Measurements from ENCODE around the gene C12orf57. TPM values are rescaled to one million over a fixed set of nuclear protein-coding genes. Genes with fewer than 3 reads are reported as not detected.

The C12orf57 gene
- polyA plus RNA-seq, 1 donor (not counting 4 experiments of a cell fraction or from before 2014, with no cell fraction given), result 137 TPM

- Histone ChIP-seq H2AFZ (ENCODE audit: control insufficient read depth, low read length) (no peak overlapping the region), H3K9me3 (ENCODE audit: control insufficient read depth, low read depth, low read length) (no peaks in the 10 kb centered on the region), H3K9ac (ENCODE audit: control insufficient read depth, extremely low read depth, insufficient read depth, low read length) (peak overlapping the region; percentile 6), H3K27me3 (ENCODE audit: control insufficient read depth, extremely low read depth, insufficient read depth, low read length) (no peaks in the 10 kb centered on the region), H3K27ac (ENCODE audit: control insufficient read depth, insufficient read depth, low read length) (no peak overlapping the region), H3K36me3 (ENCODE audit: control insufficient read depth in 2 of 2, extremely low read depth in 1 of 2, insufficient read depth in 2 of 2, low read length in 2 of 2) (peaks cover 12 to 14% of the 10 kb centered on the region in 2 experiments), H3K4me2 (ENCODE audit: control insufficient read depth, extremely low read depth, insufficient read depth, low read depth, low read length) (no peak overlapping the region), H3K4me3 (ENCODE audit: control insufficient read depth in 2 of 3, extremely low read depth in 1 of 3, insufficient read depth in 2 of 3, low read depth in 1 of 3, low read length in 3 of 3) (no peak overlapping the region), H3K9me1 (ENCODE audit: control insufficient read depth, extremely low read depth, insufficient read depth, low read length) (peaks cover 3% of the 10 kb centered on the region), H4K20me1 (ENCODE audit: control insufficient read depth, extremely low read depth, insufficient read depth, low read length) (peaks cover 4% of the 10 kb centered on the region), H3K79me2 (ENCODE audit: control insufficient read depth, insufficient read depth, low read length) (peaks cover 38% of the 10 kb centered on the region), H3K4me1 (ENCODE audit: control insufficient read depth, extremely low read depth, insufficient read depth, low read length) (peaks cover 12% of the 10 kb centered on the region)
- TF ChIP-seq EZH2 (IDR thresholded peaks at IDR 0.05; ENCODE audit: low read length) (no peak), CTCF (optimal IDR thresholded peaks at IDR 0.05 in 1 of 3, IDR thresholded peaks at IDR 0.05 in 1 of 3, conservative IDR thresholded peaks at IDR 0.05 in 1 of 3; ENCODE audit: extremely low read depth in 1 of 3, insufficient read depth in 2 of 3, low read length in 3 of 3) (no peak)
- no peak for DNase-seq (ENCODE audit: low read depth, low spot score)
- no peak for FAIRE-seq
- dilution Hi-C loops (cut with MboI; ENCODE audit: extremely low pct_ligation_motif_present, low sequenced_read_pairs), result no loop called here
Measured at GRCh38 chr12:6932766-6933165, 11.1 kb upstream of the C12orf57 start.

GRCh38 chr12:6934110-6934509 is 9.7 kb upstream of the C12orf57 start:
- Histone ChIP-seq H3K9ac (ENCODE audit: control insufficient read depth, extremely low read depth, insufficient read depth, low read length) (no peak overlapping the region), H3K27ac (ENCODE audit: control insufficient read depth, insufficient read depth, low read length) (no peak overlapping the region), H4K20me1 (ENCODE audit: control insufficient read depth, extremely low read depth, insufficient read depth, low read length) (peaks cover 4% of the 10 kb centered on the region), H3K79me2 (ENCODE audit: control insufficient read depth, insufficient read depth, low read length) (peaks cover 30% of the 10 kb centered on the region), H3K4me3 (ENCODE audit: control insufficient read depth in 2 of 3, extremely low read depth in 1 of 3, insufficient read depth in 2 of 3, low read depth in 1 of 3, low read length in 3 of 3) (no peak overlapping the region), H3K27me3 (ENCODE audit: control insufficient read depth, extremely low read depth, insufficient read depth, low read length) (no peaks in the 10 kb centered on the region), H3K9me1 (ENCODE audit: control insufficient read depth, extremely low read depth, insufficient read depth, low read length) (peaks cover 3% of the 10 kb centered on the region), H3K36me3 (ENCODE audit: control insufficient read depth in 2 of 2, extremely low read depth in 1 of 2, insufficient read depth in 2 of 2, low read length in 2 of 2) (peaks cover 16 to 20% of the 10 kb centered on the region in 2 experiments), H3K9me3 (ENCODE audit: control insufficient read depth, low read depth, low read length) (no peaks in the 10 kb centered on the region), H2AFZ (ENCODE audit: control insufficient read depth, low read length) (no peak overlapping the region), H3K4me1 (ENCODE audit: control insufficient read depth, extremely low read depth, insufficient read depth, low read length) (peaks cover 16% of the 10 kb centered on the region), H3K4me2 (ENCODE audit: control insufficient read depth, extremely low read depth, insufficient read depth, low read depth, low read length) (no peak overlapping the region)
- dilution Hi-C loops (cut with MboI; ENCODE audit: extremely low pct_ligation_motif_present, low sequenced_read_pairs), result no loop called here
- TF ChIP-seq EZH2 (IDR thresholded peaks at IDR 0.05; ENCODE audit: low read length) (no peak), CTCF (optimal IDR thresholded peaks at IDR 0.05 in 1 of 3, IDR thresholded peaks at IDR 0.05 in 1 of 3, conservative IDR thresholded peaks at IDR 0.05 in 1 of 3; ENCODE audit: extremely low read depth in 1 of 3, insufficient read depth in 2 of 3, low read length in 3 of 3) (no peak)
- FAIRE-seq (no peak), DNase-seq (ENCODE audit: low read depth, low spot score) (no peak)
